K562 (cell line): ENCODE measurements around the gene B3GAT1. TPM values are rescaled to one million over a fixed set of nuclear protein-coding genes. Genes with fewer than 3 reads are reported as not detected.

Experiments used
- ATAC-seq: fragments of 200-7000 bp; cut with Tn5 transposase; 3 replicates; pipeline ENCODE4 v1.9.1; 2020; ENCODE audit warnings: moderate library complexity
- BruUV-seq: library from RNA; stranded (reverse); fragments of 400-500 nt; replicated peaks from 2 replicates; lab custom pipeline; 2021; lab: Mats Ljungman, UMichigan
- CTCF ChIA-PET: fragments of 300-600 bp; formaldehyde crosslinking; extraction: SDS; loops from one replicate; lab custom pipeline; 2021; ENCODE audit warnings: low intra/inter-chr PET ratio; lab: Yijun Ruan, JAX
- POLR2A ChIA-PET: fragments of 300-600, 350-650 bp; sonication (Branson Sonifier 250); formaldehyde crosslinking; extraction: SDS; loops from one replicate; lab custom pipeline; 2021; ENCODE audit warnings: antibody characterized with exemption, inconsistent platforms; lab: Yijun Ruan, JAX
- DNase-seq, 4 experiments: peaks; one replicate each; pipeline versions ENCODE4 v3.0.0 to v3.0.0-alpha.2; 2011 to 2018; ENCODE audit warnings: low spot score in 3 of 4, mixed read lengths in 3 of 4; ENCODE audit errors: extremely low read depth in 1 of 4
- FAIRE-seq: peaks from 2 replicates; lab custom pipeline; 2011; peaks lifted over from hg19 to GRCh38; lab: Jason Lieb, UNC
- H2AFZ ChIP-seq: 2 replicates; pipeline ENCODE4 v1.6.0; 2011; ENCODE audit warnings: low read depth, low read length, control low read depth, inconsistent platforms
- H3K27ac ChIP-seq: fragments of 200-600 bp; 3 replicates; pipeline ENCODE4 v1.8.0; 2011; ENCODE audit warnings: low read depth, mild to moderate bottlenecking, control low read depth, inconsistent platforms, low read length, moderate library complexity, mixed read lengths; ENCODE audit errors: extremely low read depth
- H3K27me3 ChIP-seq, 2 experiments: fragments of 300-600 bp in 1 of 2; 2 replicates in 1 of 2; 3 replicates in 1 of 2; pipeline versions ENCODE4 v1.6.0 to v1.8.0; 2011; ENCODE audit warnings: inconsistent platforms in 2 of 2, low read length in 2 of 2, mild to moderate bottlenecking in 1 of 2, mixed read lengths in 1 of 2, moderate library complexity in 1 of 2; ENCODE audit not compliant: control insufficient read depth in 2 of 2, insufficient read depth in 2 of 2
- H3K36me3 ChIP-seq: fragments of 300-600 bp; 3 replicates; pipeline ENCODE4 v1.8.0; 2011; ENCODE audit warnings: mild to moderate bottlenecking, low read length, inconsistent platforms; ENCODE audit not compliant: control insufficient read depth, insufficient read depth
- H3K4me1 ChIP-seq, 2 experiments: fragments of 200-600 bp in 1 of 2; replicated peaks in 1 of 2; 2 replicates in 1 of 2; 3 replicates in 1 of 2; pipeline versions ENCODE4 v1.5.1 to v1.8.0; 2011; ENCODE audit warnings: inconsistent platforms in 2 of 2, low read length in 2 of 2, mild to moderate bottlenecking in 1 of 2, mixed read lengths in 1 of 2, moderate library complexity in 1 of 2; ENCODE audit not compliant: control insufficient read depth in 2 of 2, insufficient read depth in 2 of 2
- H3K4me2 ChIP-seq: 2 replicates; pipeline ENCODE4 v1.6.1; 2011; ENCODE audit warnings: low read length, control low read depth, inconsistent platforms, mixed read lengths; ENCODE audit not compliant: insufficient read depth
- H3K4me3 ChIP-seq: fragments of 200-600 bp; sonication (generic), shearing (Covaris generic); 2 replicates; pipeline ENCODE4 v1.5.1; 2016; ENCODE audit warnings: control low read depth, inconsistent platforms
- H3K79me2 ChIP-seq: fragments of 200-600 bp; 3 replicates; pipeline ENCODE4 v1.8.0; 2011; ENCODE audit warnings: low read length, inconsistent platforms; ENCODE audit not compliant: control insufficient read depth, insufficient read depth
- H3K9ac ChIP-seq, 2 experiments: 2 replicates each; pipeline versions ENCODE4 v1.6.0 to v1.6.1; 2011; ENCODE audit warnings: low read depth in 2 of 2, low read length in 2 of 2, control low read depth in 1 of 2, inconsistent platforms in 1 of 2, mild to moderate bottlenecking in 1 of 2, mixed read lengths in 1 of 2; ENCODE audit not compliant: insufficient read depth in 1 of 2
- H3K9me1 ChIP-seq: one replicate; pipeline ENCODE4 v1.6.0; 2011; ENCODE audit warnings: inconsistent platforms, mild to moderate bottlenecking, low read length, moderate library complexity; ENCODE audit not compliant: control insufficient read depth, insufficient read depth
- H3K9me3 ChIP-seq: replicated peaks from 2 replicates; pipeline ENCODE4 v1.5.1; 2011; ENCODE audit warnings: low read depth, low read length, inconsistent platforms; ENCODE audit not compliant: control insufficient read depth, insufficient read depth
- H4K20me1 ChIP-seq: replicated peaks from 2 replicates; pipeline ENCODE4 v1.6.1; 2011; ENCODE audit warnings: low read length, inconsistent platforms, mixed read lengths; ENCODE audit not compliant: control insufficient read depth, insufficient read depth
- CSDE1 ChIP-seq, 2 experiments: fragments of 450-650 bp; IDR thresholded peaks; 2 replicates each; pipeline ENCODE4 v1.6.1; 2016; ENCODE audit warnings: mild to moderate bottlenecking in 1 of 2
- CTCF ChIP-seq, 3 experiments: IDR thresholded peaks in 2 of 3; conservative IDR thresholded peaks in 1 of 3; 2 replicates each; pipeline ENCODE4 v1.5.1; 2011 to 2012; ENCODE audit warnings: low read length in 3 of 3, mild to moderate bottlenecking in 3 of 3, control low read depth in 2 of 3, improper control_type of control experiment in 1 of 3, inconsistent platforms in 1 of 3, low read depth in 1 of 3, mixed read lengths in 1 of 3, moderate library complexity in 1 of 3; ENCODE audit not compliant: insufficient read depth in 2 of 3
- ESRRB ChIP-seq: fragments of 250-450 bp; sonication (Bioruptor Pico); IDR thresholded peaks from 2 replicates; pipeline ENCODE4 v1.5.0; 2020; ENCODE audit warnings: mild to moderate bottlenecking, moderate library complexity, borderline replicate concordance
- NCOA2 ChIP-seq, 2 experiments: fragments of 450-650 bp; IDR thresholded peaks; 2 replicates each; pipeline ENCODE4 v1.6.1; 2018; ENCODE audit warnings: mild to moderate bottlenecking in 2 of 2, moderate library complexity in 1 of 2; ENCODE audit not compliant: partially characterized antibody in 2 of 2
- PKNOX1 ChIP-seq: fragments of 450-650 bp; IDR thresholded peaks from 2 replicates; pipeline ENCODE4 v1.6.1; 2016
- PRMT5 ChIP-seq: sonication (generic); formaldehyde crosslinking; IDR thresholded peaks from 2 replicates; pipeline ENCODE4 v1.5.0; 2020; ENCODE audit warnings: missing genetic modification reagents
- PTBP1 ChIP-seq: fragments of 200-400 bp; formaldehyde crosslinking; IDR thresholded peaks from 2 replicates; pipeline ENCODE4 v1.6.1; 2017; ENCODE audit warnings: low read depth, low read length
- SIRT6 ChIP-seq: IDR thresholded peaks from one replicate; pipeline ENCODE4 v1.6.1; 2012; ENCODE audit warnings: low read depth, mild to moderate bottlenecking, control low read depth, inconsistent platforms, low read length, moderate library complexity
- SMARCA4 ChIP-seq: fragments of 450-650 bp; IDR thresholded peaks from 2 replicates; pipeline ENCODE4 v1.6.1; 2016
- SNIP1 ChIP-seq: fragments of 450-650 bp; IDR thresholded peaks from 2 replicates; pipeline ENCODE4 v1.7.1; 2017; ENCODE audit warnings: low read depth, mild to moderate bottlenecking
- ZBTB1 ChIP-seq: sonication (generic); formaldehyde crosslinking; IDR thresholded peaks from 2 replicates; pipeline ENCODE4 v1.8.1; 2023; ENCODE audit warnings: missing genetic modification reagents, low read depth, mild to moderate bottlenecking, borderline replicate concordance
- ZBTB2 ChIP-seq: fragments of 450-650 bp; IDR thresholded peaks from 2 replicates; pipeline ENCODE4 v1.6.1; 2016; ENCODE audit warnings: antibody characterized with exemption
- ZFP36 ChIP-seq: fragments of 150-350 bp; IDR thresholded peaks from 2 replicates; pipeline ENCODE4 v1.6.1; 2018; ENCODE audit warnings: low read length, low read depth; ENCODE audit not compliant: partially characterized antibody
- ZNF449 ChIP-seq: fragments of 250-450 bp; sonication (Bioruptor Pico); IDR thresholded peaks from 2 replicates; pipeline ENCODE4 v1.8.0; 2022; ENCODE audit warnings: moderate library complexity, mild to moderate bottlenecking, inconsistent platforms
- ZNF586 ChIP-seq: fragments of 450-650 bp; formaldehyde crosslinking; conservative IDR thresholded peaks from 2 replicates; pipeline ENCODE4 v1.4.0; 2020; ENCODE audit warnings: mild to moderate bottlenecking, moderate library complexity
- ZSCAN32 ChIP-seq: fragments of 450-650 bp; formaldehyde crosslinking; IDR thresholded peaks from 2 replicates; pipeline ENCODE4 v1.4.0; 2020; ENCODE audit warnings: mild to moderate bottlenecking, moderate library complexity
- WGBS: fragments of 100-300 bp; shearing (Covaris generic); methylation state at CpG from one replicate; pipeline ENCODE4 v1.1.6; 2016; ENCODE audit warnings: low coverage, mixed read lengths; ENCODE audit not compliant: insufficient coverage; ENCODE audit errors: missing lambda C conversion rate; 5-methylcytosine and 5-hydroxymethylcytosine counted together
- in situ Hi-C: fragments of 300-500 bp; cut with MboI; formaldehyde crosslinking; loops from 4 replicates; pipeline ENCODE4 v1.15.0; 2018; ENCODE audit warnings: inconsistent platforms, mixed read lengths
- intact Hi-C: fragments of 100-400 bp; cut with micrococcal nuclease; formaldehyde crosslinking; loops from 2 replicates; pipeline ENCODE4 v1.14.2; 2022
- polyA plus RNA-seq, 8 experiments: library from polyadenylated mRNA; depleted of rRNA in 4 of 8; stranded (reverse) in 5 of 8; unstranded in 3 of 8; fragments of >200 nt; fragmentation: Nextera tagmentation in 2 of 8; fragmentation: Illumina TruSeq in 1 of 8; extraction: Ambion mirVana in 2 of 8; extraction: Trizol in 1 of 8; gene quantifications; 2 replicates each; pipeline versions ENCODE4 v1.2.1 to v1.2.3, GENCODE V29; 2011 to 2014; ENCODE audit warnings: inconsistent platforms in 1 of 8, missing spikeins in 1 of 8
- total RNA-seq, 7 experiments: library from RNA; depleted of rRNA in 6 of 7; stranded (reverse); fragments of >200 nt in 6 of 7; fragmentation: Illumina TruSeq in 2 of 7; extraction: Trizol in 2 of 7; gene quantifications; 2 replicates each; pipeline versions ENCODE4 v1.2.1 to v1.2.3, GENCODE V29; 2011 to 2021; ENCODE audit warnings: low replicate concordance in 1 of 7

B3GAT1 gene
- total and polyA plus RNA-seq, 9 of the 15 experiments (the other 6 are each of a cell fraction or from before 2014, with no cell fraction given): 0.01 to 0.53 (median 0.14) TPM; not detected in 1

- Histone ChIP-seq H3K36me3 (no peaks in the 10 kb centered on the region), H3K9ac (no peak overlapping the region), H3K79me2 (no peaks in the 10 kb centered on the region), H3K27me3 (peaks cover 0 to 21% of the 10 kb centered on the region in 2 experiments; a peak in 2 of 5 replicates), H3K4me1 (no peaks in the 10 kb centered on the region; a peak in 1 of 5 replicates), H3K4me3 (no peak overlapping the region), H3K9me1 (no peaks in the 10 kb centered on the region), H4K20me1 (peaks cover 6% of the 10 kb centered on the region; the same call in 1 of the 2 replicates), H3K9me3 (no peaks in the 10 kb centered on the region), H3K27ac (no peak overlapping the region), H3K4me2 (no peak overlapping the region), H2AFZ (no peak overlapping the region)
- POLR2A ChIA-PET: no interaction called here
- CTCF ChIA-PET: no interaction called here
- intact Hi-C loops: no loop called here
- WGBS: 26% methylated on average over 16 of the region's 18 CpGs
- FAIRE-seq: no peak
- DNase-seq: no peak
- TF ChIP-seq ZNF449 (CRISPR knock-in tag): no peak
- no peak for TF ChIP-seq ZNF586
- no peak for TF ChIP-seq CSDE1 (IDR thresholded peaks at IDR 0.05)
- TF ChIP-seq CTCF (IDR thresholded peaks at IDR 0.05 in 2 of 3, conservative IDR thresholded peaks at IDR 0.05 in 1 of 3; ENCODE audit: insufficient read depth in 2 of 3, low read depth in 1 of 3, low read length in 3 of 3): no peak
- no peak for TF ChIP-seq ZSCAN32 (CRISPR knock-in tag)
- TF ChIP-seq PRMT5 (CRISPR knock-in tag): no peak
- no peak for TF ChIP-seq ESRRB
- TF ChIP-seq NCOA2 (IDR thresholded peaks at IDR 0.05; ENCODE audit: partially characterized antibody in 2 of 2): no peak
- no peak for TF ChIP-seq SMARCA4
- no peak for TF ChIP-seq PTBP1
- TF ChIP-seq SNIP1: no peak
- no peak for TF ChIP-seq PKNOX1
- TF ChIP-seq ZBTB2: no peak
- no peak for TF ChIP-seq ZBTB1
- no peak for TF ChIP-seq SIRT6
- no peak for TF ChIP-seq ZFP36
- BruUV-seq: no TSS peak
- ATAC-seq: no peak
- in situ Hi-C loops: no loop called here
Measured at GRCh38 chr11:134376150-134376921, 35.7 kb downstream of the B3GAT1 start.
